B cell (primary cell): ENCODE results near the gene CCM2.

Source experiments
- EZH2 ChIP-seq: IDR thresholded peaks from 2 replicates; pipeline ENCODE4 v1.6.1; 2012; ENCODE audit warnings: borderline replicate concordance, low read depth, mild to moderate bottlenecking, moderate library complexity, low read length; ENCODE audit not compliant: insufficient read depth, poor library complexity, severe bottlenecking
- TF ChIP-seq, protein P1 (sequence below): fragments of 200-600 bp; IDR thresholded peaks from one replicate; pipeline ENCODE4 v1.8.0; 2022; ENCODE audit warnings: antibody characterized with exemption, mild to moderate bottlenecking

DNA sequence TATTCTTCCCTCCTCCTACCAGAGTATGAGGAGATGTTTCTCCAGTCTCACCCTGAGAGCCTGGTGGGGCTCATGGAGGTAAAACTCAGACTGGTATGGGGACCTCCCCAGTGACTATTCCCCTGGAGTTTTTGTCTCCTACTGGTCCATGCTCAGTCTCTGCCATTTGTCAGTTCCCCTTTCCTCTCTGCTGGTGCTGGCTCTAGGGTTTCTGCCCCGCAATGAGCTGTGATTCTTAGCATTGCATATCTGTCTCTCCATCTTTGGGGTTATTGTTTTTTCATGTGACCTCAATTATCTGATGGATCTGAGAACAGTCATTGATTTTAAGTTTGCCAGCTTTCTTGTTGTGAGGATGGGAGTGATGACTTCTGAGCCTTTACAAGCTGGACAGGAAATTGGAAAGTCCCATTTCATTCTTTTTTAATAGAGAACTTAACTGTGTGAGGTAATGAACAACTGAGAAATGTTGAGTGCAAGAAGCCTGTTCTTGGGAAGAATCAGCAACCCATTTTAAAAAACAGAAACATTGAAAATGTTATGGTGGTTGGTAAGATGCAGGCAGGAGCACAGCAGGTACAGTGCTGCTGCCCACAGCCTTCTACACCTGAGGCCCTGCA lies 61.9 kb downstream of the CCM2 start:
- TF ChIP-seq EZH2: no peak
- TF ChIP-seq, protein P1, sequence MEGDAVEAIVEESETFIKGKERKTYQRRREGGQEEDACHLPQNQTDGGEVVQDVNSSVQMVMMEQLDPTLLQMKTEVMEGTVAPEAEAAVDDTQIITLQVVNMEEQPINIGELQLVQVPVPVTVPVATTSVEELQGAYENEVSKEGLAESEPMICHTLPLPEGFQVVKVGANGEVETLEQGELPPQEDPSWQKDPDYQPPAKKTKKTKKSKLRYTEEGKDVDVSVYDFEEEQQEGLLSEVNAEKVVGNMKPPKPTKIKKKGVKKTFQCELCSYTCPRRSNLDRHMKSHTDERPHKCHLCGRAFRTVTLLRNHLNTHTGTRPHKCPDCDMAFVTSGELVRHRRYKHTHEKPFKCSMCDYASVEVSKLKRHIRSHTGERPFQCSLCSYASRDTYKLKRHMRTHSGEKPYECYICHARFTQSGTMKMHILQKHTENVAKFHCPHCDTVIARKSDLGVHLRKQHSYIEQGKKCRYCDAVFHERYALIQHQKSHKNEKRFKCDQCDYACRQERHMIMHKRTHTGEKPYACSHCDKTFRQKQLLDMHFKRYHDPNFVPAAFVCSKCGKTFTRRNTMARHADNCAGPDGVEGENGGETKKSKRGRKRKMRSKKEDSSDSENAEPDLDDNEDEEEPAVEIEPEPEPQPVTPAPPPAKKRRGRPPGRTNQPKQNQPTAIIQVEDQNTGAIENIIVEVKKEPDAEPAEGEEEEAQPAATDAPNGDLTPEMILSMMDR: no peak
